NCI-H82 treated with DMSO at 0.1 percent for 48 hours (cell line): ENCODE data around the gene RPS19BP1.
"Not testable (repeated sequence)": the region's sequence is repeated elsewhere in the genome, so short reads cannot be mapped to it uniquely, and the experiment has no call there.

Source experiments
- DNase-seq: peaks from one replicate; lab custom pipeline; 2025; ENCODE audit not compliant: unreplicated experiment; lab: John Stamatoyannopoulos, UW

RPS19BP1 gene

DNA sequence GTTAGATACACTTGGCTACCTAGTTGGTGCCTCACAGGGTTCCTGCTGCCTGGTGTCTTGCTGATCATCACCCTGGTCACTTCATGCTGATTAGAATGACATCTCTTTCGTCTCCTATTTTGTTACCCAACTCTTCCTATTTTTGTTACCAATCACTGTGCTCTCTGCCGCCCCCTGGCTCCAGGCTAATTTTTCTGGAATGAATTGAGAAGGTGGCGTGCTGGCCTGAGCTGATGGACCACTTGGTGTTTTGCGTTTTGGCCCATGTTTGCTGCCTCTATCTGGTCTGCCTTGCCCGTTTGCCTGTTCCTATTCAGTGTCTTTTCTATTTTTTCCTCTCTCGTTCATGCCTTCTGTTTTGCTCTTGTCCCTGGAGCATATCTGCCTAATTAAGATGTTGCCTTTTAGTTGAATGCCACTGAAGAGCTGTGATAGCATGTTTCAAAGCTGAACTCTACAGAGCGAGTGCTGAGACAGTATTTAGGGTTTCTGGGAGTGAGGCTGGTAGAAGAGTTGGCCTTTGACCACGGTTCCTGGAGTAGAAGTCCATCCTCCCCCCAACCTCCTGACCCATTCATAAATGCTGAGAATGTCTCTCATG lies 18.1 kb downstream of the RPS19BP1 start:
- no peak for DNase-seq

DNA sequence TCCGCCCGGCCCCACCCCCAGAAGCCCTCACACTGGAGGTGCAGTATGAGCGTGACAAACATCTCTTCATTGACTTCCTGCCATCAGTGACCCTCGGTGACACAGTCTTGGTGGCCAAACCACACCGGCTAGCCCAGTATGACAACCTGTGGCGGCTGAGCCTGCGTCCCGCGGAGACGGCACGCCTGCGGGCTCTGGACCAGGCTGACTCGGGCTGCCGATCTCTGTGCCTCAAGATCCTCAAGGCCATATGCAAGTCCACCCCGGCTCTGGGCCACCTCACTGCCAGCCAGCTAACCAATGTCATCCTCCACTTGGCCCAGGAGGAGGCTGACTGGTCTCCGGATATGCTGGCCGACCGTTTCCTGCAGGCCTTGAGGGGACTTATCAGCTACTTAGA lies 18.8 kb downstream of the RPS19BP1 start:
- no peak for DNase-seq

DNA sequence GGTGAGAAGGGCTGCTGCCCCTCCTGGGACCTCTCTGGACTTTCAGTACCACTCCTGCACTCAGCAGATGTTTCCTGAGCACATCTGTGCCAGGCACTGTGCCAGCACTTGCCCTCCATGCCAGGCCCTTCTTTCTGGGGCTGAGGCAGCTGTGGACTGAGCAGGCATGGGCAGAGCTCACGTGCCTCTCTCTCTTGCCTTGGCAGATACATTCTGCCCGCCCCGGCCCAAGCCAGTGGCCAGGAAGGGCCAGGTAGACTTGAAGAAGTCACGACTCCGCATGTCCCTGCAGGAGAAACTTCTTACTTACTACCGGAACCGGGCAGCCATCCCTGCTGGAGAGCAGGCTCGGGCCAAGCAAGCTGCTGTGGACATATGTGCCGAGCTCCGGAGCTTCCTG lies 20.5 kb downstream of the RPS19BP1 start:
- DNase-seq: no peak

DNA sequence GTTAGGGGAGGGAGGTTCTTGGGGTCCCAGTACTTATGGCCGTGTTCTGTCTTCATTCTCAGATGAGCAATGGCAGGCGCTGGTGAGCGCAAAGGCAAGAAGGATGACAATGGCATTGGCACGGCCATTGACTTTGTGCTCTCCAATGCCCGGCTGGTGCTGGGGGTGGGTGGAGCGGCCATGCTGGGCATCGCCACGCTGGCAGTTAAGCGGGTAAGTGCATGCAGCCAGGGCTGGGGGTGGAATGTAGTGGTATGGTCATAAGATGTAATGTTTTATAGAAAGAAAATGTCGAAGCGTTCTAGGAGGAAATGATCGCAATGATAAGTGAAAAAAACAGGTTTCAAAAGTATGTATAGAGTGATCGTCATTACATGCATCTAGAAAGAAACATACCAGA lies 21.3 kb downstream of the RPS19BP1 start:
- no peak for DNase-seq

DNA sequence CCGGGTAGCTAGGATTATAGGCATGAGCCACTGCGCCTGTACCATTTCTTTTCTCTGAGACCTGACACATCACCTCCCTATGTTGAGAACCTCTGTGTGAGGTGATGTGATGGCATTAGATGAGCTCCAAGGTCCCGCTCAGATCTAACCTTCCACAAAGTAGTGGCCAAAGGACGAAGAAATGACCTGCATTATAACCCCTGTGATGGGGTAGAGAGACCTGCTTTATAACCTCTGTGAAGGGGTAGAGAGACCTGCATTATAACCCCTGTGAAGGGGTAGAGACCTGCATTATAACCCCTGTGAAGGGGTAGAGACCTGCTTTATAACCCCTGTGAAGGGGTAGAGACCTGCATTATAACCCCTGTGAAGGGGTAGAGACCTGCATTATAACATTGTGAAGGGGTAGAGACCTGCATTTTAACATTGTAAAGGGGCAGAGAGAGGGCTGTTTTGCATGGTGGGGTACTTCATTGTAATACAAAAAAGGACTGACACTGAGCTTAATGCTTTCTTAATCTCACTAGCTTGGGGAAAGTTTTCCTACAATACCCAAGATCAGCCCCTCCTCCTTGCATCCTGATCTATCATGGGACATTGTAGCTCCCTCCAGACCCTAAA lies 21.9 kb downstream of the RPS19BP1 start:
- DNase-seq: no peak

DNA sequence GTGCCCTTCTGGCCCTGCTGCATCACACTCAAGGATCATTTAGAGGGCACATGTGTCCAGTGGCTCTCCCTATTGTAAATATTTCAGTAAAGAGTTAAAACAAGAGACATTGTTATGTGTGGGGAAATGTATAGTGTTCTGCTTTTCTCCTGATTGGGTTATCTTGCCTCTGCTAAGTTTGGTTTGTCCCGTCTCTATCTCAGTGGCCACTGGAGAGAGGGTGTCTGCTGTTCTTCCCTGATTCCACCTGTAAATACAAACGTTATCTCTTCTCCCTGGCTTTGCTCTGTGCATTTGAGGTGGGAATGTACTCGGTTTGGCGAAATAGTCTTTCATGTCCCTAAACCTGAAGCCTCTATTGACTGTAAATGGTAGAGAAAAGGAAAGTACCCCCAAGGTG lies 24.2 kb downstream of the RPS19BP1 start:
- DNase-seq: no peak

DNA sequence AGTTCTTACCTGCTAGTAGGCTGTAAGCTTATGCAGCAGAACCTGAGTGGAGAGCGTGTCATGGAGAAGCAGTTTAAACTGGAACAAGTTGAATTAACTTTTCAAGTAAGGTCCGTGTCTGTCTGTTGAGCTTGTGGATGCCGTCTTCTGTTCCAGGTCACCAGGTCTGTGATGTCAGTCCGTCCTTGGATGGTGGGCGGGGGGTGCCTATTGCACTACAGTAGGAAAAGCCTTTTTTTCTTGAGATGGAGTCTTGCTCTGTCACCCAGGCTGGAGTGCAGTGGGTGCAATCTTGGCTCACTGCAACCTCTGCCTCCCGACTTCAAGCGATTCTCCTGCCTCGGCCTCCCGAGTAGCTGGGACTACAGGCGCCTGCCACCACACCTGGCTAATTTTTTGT lies 25.5 kb downstream of the RPS19BP1 start:
- DNase-seq: not testable (repeated sequence)

DNA sequence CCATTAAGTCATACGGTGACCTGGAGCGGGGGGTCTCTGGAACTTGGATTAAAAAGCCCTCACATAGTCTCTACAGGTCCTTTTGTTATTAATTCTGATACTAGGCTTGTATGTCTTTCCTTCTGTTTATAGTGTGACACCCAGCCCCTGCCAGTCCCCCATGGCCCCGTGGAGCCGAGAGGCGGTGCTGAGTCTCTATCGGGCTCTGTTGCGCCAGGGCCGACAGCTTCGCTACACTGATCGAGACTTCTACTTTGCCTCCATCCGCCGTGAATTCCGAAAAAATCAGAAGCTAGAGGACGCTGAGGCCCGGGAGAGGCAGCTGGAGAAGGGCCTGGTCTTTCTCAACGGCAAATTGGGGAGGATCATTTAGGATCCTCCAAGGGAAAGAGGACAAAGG lies 28.5 kb downstream of the RPS19BP1 start:
- no peak for DNase-seq

DNA sequence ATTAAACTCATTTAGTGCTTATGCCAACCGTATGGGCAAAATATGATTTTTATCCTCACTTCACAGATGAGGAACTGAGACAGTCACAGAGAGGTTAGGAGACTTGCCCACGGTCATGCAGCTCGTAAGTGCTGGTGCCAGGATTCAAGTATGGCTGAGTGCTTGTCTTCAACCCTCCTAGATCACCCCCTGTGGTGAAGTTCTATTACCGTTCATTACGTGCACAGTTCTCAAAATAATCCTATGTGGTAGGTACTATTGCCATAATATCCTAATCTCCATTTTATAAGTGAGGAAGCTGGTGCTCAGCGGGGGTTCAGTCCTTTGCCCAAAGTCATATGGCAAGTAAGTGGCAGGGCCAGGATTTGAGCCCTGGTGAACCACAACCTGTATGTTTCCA lies 28.9 kb downstream of the RPS19BP1 start:
- DNase-seq: no peak

DNA sequence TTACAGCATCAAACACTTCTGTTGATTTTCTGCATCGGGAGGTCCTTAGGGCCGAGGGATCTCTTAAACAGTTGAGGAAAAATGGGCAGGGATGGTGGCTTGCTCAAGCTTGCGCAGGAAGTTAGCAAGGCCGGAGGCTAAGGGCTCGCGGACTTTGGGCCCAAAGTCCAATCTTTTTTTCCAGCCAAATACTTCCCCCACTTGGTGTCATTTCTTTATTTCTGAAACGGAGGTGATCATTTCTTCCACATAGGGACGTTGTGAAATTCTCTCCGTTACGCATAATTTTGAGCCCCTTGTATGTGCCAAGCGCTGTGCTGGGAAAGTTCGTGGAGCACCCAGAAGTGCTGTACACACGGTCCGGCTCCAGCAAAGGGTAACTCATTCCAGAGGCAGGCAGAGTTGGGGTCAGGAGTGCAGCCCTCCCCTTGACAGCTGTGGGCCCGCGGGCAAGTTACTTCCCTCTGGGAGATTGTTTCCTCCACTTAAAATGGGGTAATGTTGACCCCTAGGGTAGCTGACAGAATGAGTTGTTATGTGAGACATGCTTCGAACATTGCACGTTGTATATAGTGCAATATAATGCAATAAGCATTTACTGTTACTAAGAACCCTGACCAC lies 29.6 kb downstream of the RPS19BP1 start:
- no peak for DNase-seq

DNA sequence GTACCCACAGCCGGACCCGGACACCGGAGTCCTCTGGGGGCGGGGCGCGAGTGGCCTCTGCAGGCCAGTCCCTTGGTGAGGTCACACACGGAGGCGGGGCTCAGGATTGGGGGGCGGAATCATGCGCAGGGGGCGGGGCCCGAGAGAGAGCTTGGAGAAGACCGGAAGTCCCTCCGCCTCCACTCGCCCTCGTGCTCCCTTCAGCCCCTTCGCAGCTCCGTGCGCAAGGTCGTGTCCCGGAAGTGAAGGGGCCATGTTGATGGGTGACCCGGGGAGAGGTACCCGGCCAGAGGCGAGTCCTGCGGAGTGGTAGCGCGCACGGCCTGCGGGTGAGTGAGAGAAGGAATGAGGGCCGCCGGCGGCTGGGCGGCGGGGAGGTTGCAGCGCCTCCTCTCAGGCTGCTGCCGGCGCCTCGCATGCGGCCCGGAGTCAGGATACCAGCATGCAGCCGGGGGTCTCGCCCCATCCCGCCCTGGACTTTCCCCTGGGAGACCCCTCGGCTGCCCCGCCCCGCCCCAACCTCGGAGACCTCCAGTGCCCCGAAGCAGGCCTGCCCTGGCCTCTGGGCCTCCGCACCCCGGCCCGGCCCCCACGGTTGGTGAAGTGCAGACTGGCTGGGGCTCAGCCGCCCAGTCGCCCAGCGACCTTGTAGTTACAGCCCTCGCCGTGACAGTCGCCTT lies 30.3 kb downstream of the RPS19BP1 start, which contains the start of gene MIEF1:
TSS of gene MIEF1 (plus strand) at position 182 of the 680 bp plus-strand sequence. CDS start 9,005 bp downstream, outside the sequence.
- DNase-seq: peak; percentile 74

DNA sequence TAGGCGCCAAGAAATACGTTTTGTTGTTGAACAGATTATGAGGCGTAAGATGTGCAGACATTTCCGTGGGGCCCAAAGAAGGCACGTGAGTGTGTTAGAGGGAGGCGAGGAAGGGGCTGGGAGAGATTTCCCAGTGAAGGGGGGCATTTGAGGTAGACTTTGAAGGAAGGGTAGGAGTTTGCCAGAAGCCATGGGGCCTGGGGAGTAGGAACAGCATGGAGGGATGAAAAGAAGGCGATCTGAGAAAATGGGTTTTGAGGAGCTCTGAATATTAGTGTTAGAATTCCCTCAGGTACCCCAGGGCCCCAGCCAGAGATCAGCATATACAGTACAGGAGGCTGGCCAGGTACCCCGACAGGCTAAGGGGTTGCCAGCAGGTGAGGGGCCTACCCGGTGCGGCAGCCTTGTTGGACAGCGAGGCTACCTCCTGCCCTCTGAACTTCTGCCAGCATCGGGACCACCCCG lies 30.9 kb downstream of the RPS19BP1 start:
- no peak for DNase-seq

DNA sequence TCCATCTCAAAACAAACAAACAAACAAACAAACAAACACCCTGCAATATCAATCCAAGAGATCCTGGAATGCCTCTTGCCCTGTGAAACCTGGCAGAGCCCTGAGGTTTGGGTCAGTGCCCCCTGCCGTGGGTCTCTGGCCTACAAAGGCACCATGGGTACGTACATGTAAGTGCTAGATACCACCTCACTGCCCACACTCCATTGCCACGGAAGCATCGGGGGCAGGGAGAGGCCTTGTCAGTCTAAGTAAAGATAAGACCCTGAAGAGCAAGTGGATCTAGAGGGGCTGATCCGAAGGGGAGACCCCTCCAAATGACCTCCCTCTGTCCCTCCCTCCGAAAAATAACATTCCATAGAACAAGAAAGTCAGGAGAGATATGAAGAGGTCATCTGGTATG lies 32.4 kb downstream of the RPS19BP1 start:
- DNase-seq: no peak

DNA sequence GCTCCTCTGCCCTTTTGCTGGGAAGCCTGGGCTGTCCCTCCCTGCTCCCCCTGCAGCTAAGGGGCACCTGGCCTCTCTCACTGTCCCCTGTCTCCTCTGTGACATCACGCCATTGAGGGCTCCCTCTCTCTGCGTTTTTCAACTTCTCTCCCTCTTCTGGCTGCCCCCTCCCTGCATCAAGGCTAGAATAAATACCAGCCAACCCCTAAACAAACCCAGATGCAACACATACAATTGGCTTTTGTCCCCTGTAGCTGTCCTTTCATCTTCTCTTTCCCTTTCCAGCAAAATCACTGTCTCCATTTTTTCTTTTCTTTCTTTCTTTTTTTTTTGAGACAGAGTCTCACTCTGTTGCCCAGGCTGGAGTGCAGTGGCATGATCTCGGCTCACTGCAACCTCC lies 33.7 kb downstream of the RPS19BP1 start:
- no peak for DNase-seq

DNA sequence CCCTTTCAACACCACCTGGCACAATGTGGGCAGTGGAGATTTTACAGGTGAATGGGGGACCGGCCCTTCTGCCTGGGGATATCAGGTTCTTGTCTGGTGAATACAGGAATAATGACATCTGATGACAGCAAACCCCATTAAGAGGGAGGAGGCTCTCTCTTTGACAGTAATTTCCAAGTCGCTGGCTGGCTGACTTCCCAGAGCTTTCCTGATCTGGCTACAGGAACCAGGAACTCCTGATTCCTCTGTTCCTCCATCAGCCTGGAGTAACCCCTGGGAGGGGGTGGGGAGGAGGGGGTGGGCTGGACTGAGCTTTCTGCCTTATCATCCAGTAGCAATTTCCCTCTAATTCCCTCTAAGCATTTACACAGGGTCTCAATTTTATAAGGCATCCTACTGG lies 34.2 kb downstream of the RPS19BP1 start:
- no peak for DNase-seq

DNA sequence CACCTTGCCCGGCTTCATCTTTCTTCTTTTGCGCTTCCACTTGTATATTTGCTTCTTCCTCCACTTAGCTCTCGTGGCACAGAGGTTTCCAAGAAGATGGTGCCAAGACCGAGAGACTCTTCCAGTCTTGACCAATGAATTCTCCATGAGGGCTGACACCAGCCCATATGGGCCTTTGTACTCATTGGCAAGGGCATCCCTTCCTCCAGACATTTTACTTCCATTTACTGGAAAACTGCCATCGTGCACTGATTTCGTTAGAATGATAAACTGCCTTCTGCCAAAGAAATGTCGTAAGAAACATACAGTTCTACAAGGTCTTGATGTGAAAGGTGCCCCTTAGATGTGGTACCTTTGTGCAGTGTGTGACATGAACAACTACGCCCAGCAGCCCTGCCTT lies 35.1 kb downstream of the RPS19BP1 start:
- DNase-seq: no peak

DNA sequence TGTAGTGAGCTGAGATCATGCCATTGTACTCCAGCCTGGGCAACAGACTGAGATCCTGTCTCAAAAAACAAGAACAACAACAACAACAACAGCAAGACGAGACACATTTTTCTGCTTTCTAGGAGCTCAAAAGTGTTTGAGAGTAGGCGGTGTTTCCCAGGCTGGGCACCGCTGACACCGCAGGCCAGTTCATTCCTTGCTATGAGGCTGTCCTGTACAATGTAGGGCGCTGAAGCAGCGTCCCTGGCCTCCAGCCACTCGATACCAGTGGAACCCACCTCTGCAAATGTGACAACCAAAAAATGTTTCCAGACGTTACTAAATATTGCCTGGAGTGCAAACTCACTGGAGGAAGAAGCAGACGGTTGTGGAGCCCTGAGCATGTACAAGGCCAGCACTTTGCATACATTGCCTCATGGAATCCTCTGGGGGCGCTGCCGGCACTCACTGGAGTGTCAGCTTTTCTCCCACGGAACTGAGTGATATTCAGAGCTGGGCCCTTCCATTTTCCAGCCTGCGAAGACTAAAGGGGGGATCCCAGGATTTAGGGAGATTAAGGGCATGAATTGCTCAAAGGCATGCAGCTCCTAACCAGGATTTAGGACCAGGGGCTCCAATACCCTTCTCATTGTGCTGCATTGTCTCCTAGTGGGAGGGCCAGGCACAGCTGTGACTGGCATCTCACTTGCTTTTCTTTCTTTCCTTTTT lies 36.3 kb downstream of the RPS19BP1 start:
- peak; percentile 35 for DNase-seq

DNA sequence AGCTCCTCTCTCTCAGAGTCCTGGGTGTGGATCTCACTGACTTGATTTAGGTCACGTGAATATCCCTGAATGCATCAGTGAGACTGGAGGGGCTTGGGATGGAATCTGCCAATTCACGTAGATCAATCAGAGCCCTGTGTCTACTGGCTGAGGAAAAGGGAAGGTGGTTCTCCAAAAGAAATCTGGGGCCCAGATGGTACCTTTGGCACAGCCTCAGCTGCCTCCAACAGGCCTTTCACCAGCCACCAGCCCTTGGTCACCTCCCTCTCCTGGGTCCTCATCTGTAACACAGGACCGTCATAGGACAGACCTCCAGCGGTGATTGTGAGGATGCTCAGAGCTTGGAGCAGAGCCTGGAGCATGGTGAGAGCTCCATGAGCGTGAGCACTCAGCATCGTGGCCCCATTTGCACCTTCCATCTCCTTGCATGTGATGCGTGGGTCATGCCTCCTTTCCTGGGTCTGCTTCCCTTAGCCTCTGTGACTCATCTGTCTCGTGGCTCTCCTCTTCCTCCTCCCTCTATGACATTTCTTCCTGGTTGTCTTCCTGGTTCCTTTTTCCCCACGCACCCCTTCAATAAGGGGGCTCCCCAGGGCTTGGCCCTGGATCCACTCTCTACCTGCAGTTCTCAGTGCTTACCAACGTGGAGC lies 38.0 kb downstream of the RPS19BP1 start:
- no peak for DNase-seq

DNA sequence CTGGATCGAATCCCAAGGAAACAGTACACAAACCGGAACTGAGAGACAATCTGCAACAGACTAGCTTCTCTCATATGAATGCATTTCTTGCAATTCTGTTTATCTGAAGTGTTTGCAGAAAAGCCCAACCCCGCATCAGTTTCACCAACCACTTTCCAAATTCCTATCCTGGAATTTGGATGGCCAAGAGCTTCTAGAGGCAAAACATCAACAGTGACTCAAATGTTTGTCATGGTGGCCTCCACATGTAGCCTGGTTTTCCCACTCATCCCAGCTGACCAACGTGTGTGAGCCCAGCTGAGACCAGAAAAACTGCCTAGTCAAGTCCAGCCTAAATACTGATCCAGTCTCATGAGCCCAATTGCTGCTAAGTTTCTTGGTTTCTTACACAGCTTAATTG lies 38.8 kb downstream of the RPS19BP1 start:
- DNase-seq: no peak

DNA sequence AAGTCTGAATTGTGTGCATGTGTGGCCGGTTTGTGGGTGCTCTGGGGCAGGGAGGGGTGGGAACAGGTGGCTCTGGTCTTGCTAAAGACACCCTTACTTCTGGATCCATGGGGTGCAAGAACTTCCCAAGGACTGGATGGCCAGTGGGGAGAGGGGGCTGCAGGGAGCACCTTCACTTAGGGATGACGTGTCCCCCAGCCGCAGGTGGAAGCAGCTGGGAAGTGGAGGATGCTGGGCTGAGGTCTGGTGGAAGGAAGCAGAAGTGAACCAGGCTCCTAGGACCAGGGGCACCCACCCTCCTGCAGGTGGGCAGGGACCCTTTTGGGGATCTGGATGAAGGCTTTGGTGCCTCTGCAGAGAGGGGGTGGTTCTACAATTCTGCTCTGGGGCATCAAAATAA lies 40.4 kb downstream of the RPS19BP1 start:
- DNase-seq: no peak

DNA sequence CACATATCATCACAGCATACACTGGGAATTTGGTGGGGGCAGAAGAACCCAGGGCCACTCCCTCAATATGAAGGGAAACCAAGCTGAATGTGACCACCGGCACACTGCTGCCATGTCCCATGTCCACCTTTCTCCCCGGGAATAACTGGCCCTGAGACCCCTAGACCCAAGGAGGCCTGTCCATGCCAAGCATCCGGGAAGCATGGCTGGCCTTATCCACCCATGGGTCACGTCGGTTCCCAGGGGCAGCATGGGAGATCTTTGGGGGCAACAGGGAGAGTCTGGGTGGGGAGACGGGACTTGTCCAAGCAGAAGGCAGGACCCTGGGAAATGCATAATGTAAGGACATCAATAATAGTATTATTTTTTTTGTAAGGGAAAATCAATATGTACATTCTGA lies 40.9 kb downstream of the RPS19BP1 start:
- DNase-seq: no peak
